H1 (cell line): ENCODE results near the gene HOMER1. TPM values are rescaled to one million over a fixed set of nuclear protein-coding genes. Genes with fewer than 3 reads are reported as not detected.

Source experiments
- CTCF ChIA-PET: fragments of 300-600 bp; sonication (Branson Sonifier 250); formaldehyde crosslinking; loops from one replicate; lab custom pipeline; 2021; ENCODE audit not compliant: partially characterized antibody; lab: Charles Lee
- POLR2A ChIA-PET: fragments of 300-600 bp; sonication (Branson Sonifier 250); formaldehyde crosslinking; loops from one replicate; lab custom pipeline; 2021; ENCODE audit warnings: inconsistent platforms; ENCODE audit not compliant: partially characterized antibody; lab: Charles Lee
- DNase-seq, 2 experiments: peaks; one replicate each; pipeline versions ENCODE4 v3.0.0 to v3.0.0-alpha.2; 2010 to 2022; ENCODE audit warnings: low spot score in 2 of 2, low read depth in 1 of 2, mixed read lengths in 1 of 2
- FAIRE-seq: peaks from 2 replicates; lab custom pipeline; 2011; peaks lifted over from hg19 to GRCh38; lab: Jason Lieb, UNC
- H2AFZ ChIP-seq: 2 replicates; pipeline ENCODE4 v1.8.1; 2012; ENCODE audit warnings: low read length, inconsistent platforms
- H2AK5ac ChIP-seq: 2 replicates; pipeline ENCODE4 v1.6.1; 2013; ENCODE audit warnings: low read depth, low read length
- H2BK120ac ChIP-seq: replicated peaks from 2 replicates; pipeline ENCODE3; 2013; ENCODE audit warnings: low read depth, low read length, inconsistent platforms
- H2BK12ac ChIP-seq: 2 replicates; pipeline ENCODE4 v1.6.1; 2013; ENCODE audit warnings: low read depth, low read length
- H2BK15ac ChIP-seq: 2 replicates; pipeline ENCODE4 v1.6.1; 2013; ENCODE audit warnings: low read length
- H2BK20ac ChIP-seq: 2 replicates; pipeline ENCODE4 v1.6.1; 2013; ENCODE audit warnings: low read length
- H2BK5ac ChIP-seq: 2 replicates; pipeline ENCODE4 v1.6.1; 2013; ENCODE audit warnings: low read depth, low read length
- H3K14ac ChIP-seq: 2 replicates; pipeline ENCODE4 v1.6.1; 2013; ENCODE audit warnings: inconsistent platforms; ENCODE audit not compliant: insufficient read length
- H3K18ac ChIP-seq: 2 replicates; pipeline ENCODE4 v1.6.1; 2013; ENCODE audit warnings: low read length; ENCODE audit errors: extremely low read depth
- H3K23ac ChIP-seq: 2 replicates; pipeline ENCODE4 v1.6.1; 2013; ENCODE audit warnings: inconsistent platforms; ENCODE audit not compliant: insufficient read length
- H3K23me2 ChIP-seq: 2 replicates; pipeline ENCODE4 v1.6.1; 2013; ENCODE audit warnings: low read depth, low read length
- H3K27ac ChIP-seq: 2 replicates; pipeline ENCODE4 v1.6.1; 2011; ENCODE audit warnings: low read depth, low read length, inconsistent platforms
- H3K27me3 ChIP-seq, 4 experiments: replicated peaks in 1 of 4; 1 replicate in 1 of 4; 2 replicates in 3 of 4; pipeline versions ENCODE4 v1.6.1 to v1.8.1; 2011 to 2013; ENCODE audit warnings: low read length in 3 of 4, mild to moderate bottlenecking in 3 of 4, inconsistent platforms in 2 of 4, mixed read lengths in 2 of 4, moderate library complexity in 1 of 4; ENCODE audit not compliant: control insufficient read depth in 3 of 4, insufficient read depth in 3 of 4; ENCODE audit errors: extremely low read depth in 1 of 4
- H3K36me3 ChIP-seq, 4 experiments: 2 replicates each; pipeline versions ENCODE4 v1.6.1 to v1.8.1; 2011 to 2013; ENCODE audit warnings: mild to moderate bottlenecking in 4 of 4, low read length in 3 of 4, moderate library complexity in 2 of 4, control low read depth in 1 of 4, inconsistent platforms in 1 of 4; ENCODE audit not compliant: insufficient read depth in 4 of 4, control insufficient read depth in 2 of 4
- H3K4ac ChIP-seq: replicated peaks from 2 replicates; pipeline ENCODE3; 2013; ENCODE audit warnings: low read length, low read depth, mixed read lengths, inconsistent platforms; ENCODE audit not compliant: insufficient read length
- H3K4me1 ChIP-seq, 4 experiments: replicated peaks in 1 of 4; 1 replicate in 1 of 4; 2 replicates in 3 of 4; pipeline versions ENCODE4 v1.6.1 to v1.8.1; 2011 to 2013; ENCODE audit warnings: low read length in 3 of 4, inconsistent platforms in 2 of 4, mixed read lengths in 1 of 4; ENCODE audit not compliant: insufficient read depth in 4 of 4, control insufficient read depth in 3 of 4
- H3K4me2 ChIP-seq, 2 experiments: 2 replicates each; pipeline versions ENCODE4 v1.6.1 to v1.8.1; 2011 to 2013; ENCODE audit warnings: low read depth in 2 of 2, low read length in 2 of 2, control low read depth in 1 of 2, inconsistent platforms in 1 of 2, mild to moderate bottlenecking in 1 of 2; ENCODE audit not compliant: insufficient read depth in 1 of 2
- H3K4me3 ChIP-seq, 4 experiments: fragments of 200-600, 300-600 bp in 1 of 4; sonication (generic), shearing (Covaris generic), sonication (Bioruptor Twin) in 1 of 4; 2 replicates each; pipeline versions ENCODE4 v1.5.1 to v1.8.1; 2011 to 2016; ENCODE audit warnings: low read length in 4 of 4, low read depth in 3 of 4, control low read depth in 2 of 4, inconsistent platforms in 2 of 4, mild to moderate bottlenecking in 2 of 4, mixed read lengths in 1 of 4, moderate library complexity in 1 of 4; ENCODE audit not compliant: insufficient read depth in 2 of 4; ENCODE audit errors: extremely low read depth in 1 of 4
- H3K56ac ChIP-seq: replicated peaks from 2 replicates; pipeline ENCODE3; 2013; ENCODE audit warnings: low read depth, mild to moderate bottlenecking, mixed read lengths, low read length, inconsistent platforms; ENCODE audit not compliant: insufficient read length
- H3K79me1 ChIP-seq: 2 replicates; pipeline ENCODE4 v1.6.1; 2013; ENCODE audit warnings: low read depth, low read length, control low read depth
- H3K79me2 ChIP-seq, 2 experiments: 2 replicates each; pipeline versions ENCODE4 v1.6.1 to v1.8.1; 2012 to 2013; ENCODE audit warnings: low read length in 2 of 2, mild to moderate bottlenecking in 2 of 2, inconsistent platforms in 1 of 2; ENCODE audit not compliant: insufficient read depth in 2 of 2, control insufficient read depth in 1 of 2
- H3K9ac ChIP-seq, 4 experiments: replicated peaks in 1 of 4; 1 replicate in 1 of 4; 2 replicates in 3 of 4; pipeline versions ENCODE4 v1.6.1 to v1.8.1; 2011 to 2013; ENCODE audit warnings: low read depth in 3 of 4, low read length in 3 of 4, control low read depth in 2 of 4, mild to moderate bottlenecking in 2 of 4, moderate library complexity in 2 of 4, inconsistent platforms in 1 of 4; ENCODE audit errors: extremely low read depth in 1 of 4
- H3K9me3 ChIP-seq, 2 experiments: 2 replicates each; pipeline versions ENCODE4 v1.6.1 to v1.8.1; 2012 to 2013; ENCODE audit warnings: mild to moderate bottlenecking in 2 of 2, moderate library complexity in 2 of 2, control low read depth in 1 of 2, inconsistent platforms in 1 of 2, low read depth in 1 of 2, low read length in 1 of 2, mixed read lengths in 1 of 2; ENCODE audit not compliant: insufficient read depth in 2 of 2
- H4K20me1 ChIP-seq, 2 experiments: replicated peaks in 1 of 2; 2 replicates each; pipeline versions ENCODE3 to v1.8.1; 2011 to 2013; ENCODE audit warnings: inconsistent platforms in 2 of 2, low read length in 2 of 2, mild to moderate bottlenecking in 1 of 2; ENCODE audit not compliant: insufficient read depth in 2 of 2, control insufficient read depth in 1 of 2
- H4K5ac ChIP-seq: 2 replicates; pipeline ENCODE4 v1.6.1; 2013; ENCODE audit warnings: low read length, low read depth, mixed read lengths, inconsistent platforms; ENCODE audit not compliant: insufficient read length
- H4K8ac ChIP-seq: 2 replicates; pipeline ENCODE4 v1.8.0; 2013; ENCODE audit warnings: mild to moderate bottlenecking, moderate library complexity, low read length, inconsistent platforms; ENCODE audit not compliant: insufficient read depth; ENCODE audit errors: extremely low read depth
- H4K91ac ChIP-seq: replicated peaks from 2 replicates; pipeline ENCODE3; 2013; ENCODE audit warnings: low read length, mixed read lengths, inconsistent platforms; ENCODE audit not compliant: insufficient read length
- ASH2L ChIP-seq: fragments of 200-600, 300-600 bp; sonication (generic); IDR thresholded peaks from one replicate; pipeline ENCODE4 v1.7.1; 2017; ENCODE audit warnings: low read length
- BRCA1 ChIP-seq: IDR thresholded peaks from 2 replicates; pipeline ENCODE4 v1.6.1; 2012; ENCODE audit warnings: low read depth, low read length, improper control_type of control experiment
- CBX5 ChIP-seq: fragments of 300-800, 300-1000 bp; sonication (generic); IDR thresholded peaks from 2 replicates; pipeline ENCODE4 v1.7.1; 2016; ENCODE audit warnings: antibody characterized with exemption, low read length, low read depth
- CHD1 ChIP-seq: IDR thresholded peaks from 2 replicates; pipeline ENCODE4 v1.6.1; 2012; ENCODE audit warnings: low read depth, low read length, improper control_type of control experiment
- CHD2 ChIP-seq: IDR thresholded peaks from 2 replicates; pipeline ENCODE4 v1.6.1; 2012; ENCODE audit warnings: low read length, improper control_type of control experiment
- KDM4A ChIP-seq: IDR thresholded peaks from one replicate; pipeline ENCODE4 v1.7.1; 2012; ENCODE audit warnings: low read depth, mild to moderate bottlenecking, moderate library complexity, low read length, inconsistent platforms; ENCODE audit not compliant: severe bottlenecking
- KDM5A ChIP-seq: fragments of 200-600 bp; IDR thresholded peaks from 2 replicates; pipeline ENCODE4 v1.7.1; 2012; ENCODE audit warnings: mild to moderate bottlenecking, low read length, inconsistent platforms, mixed read lengths
- POU5F1 ChIP-seq: IDR thresholded peaks from 2 replicates; pipeline ENCODE4 v1.6.1; 2011; ENCODE audit warnings: low read depth, mild to moderate bottlenecking, low read length, moderate library complexity
- RBBP5 ChIP-seq: IDR thresholded peaks from 2 replicates; pipeline ENCODE4 v1.7.1; 2012; ENCODE audit warnings: low read depth, mild to moderate bottlenecking, inconsistent platforms, low read length, moderate library complexity, borderline replicate concordance
- RNF2 ChIP-seq: fragments of 200-900, 300-1000 bp; sonication (generic); IDR thresholded peaks from 2 replicates; pipeline ENCODE4 v1.7.1; 2016; ENCODE audit warnings: borderline replicate concordance, low read depth, mild to moderate bottlenecking, antibody characterized with exemption, low read length; ENCODE audit not compliant: poor library complexity, severe bottlenecking; ENCODE audit errors: missing control alignments
- SIRT6 ChIP-seq: IDR thresholded peaks from one replicate; pipeline ENCODE4 v1.7.1; 2012; ENCODE audit warnings: low read length, inconsistent platforms
- SP1 ChIP-seq: IDR thresholded peaks from 2 replicates; pipeline ENCODE4 v1.6.1; 2011; ENCODE audit warnings: low read depth, low read length
- TAF1 ChIP-seq: IDR thresholded peaks from 2 replicates; pipeline ENCODE4 v1.6.1; 2011; ENCODE audit warnings: mild to moderate bottlenecking, low read depth, low read length
- polyA plus RNA-seq, 7 experiments: library from polyadenylated mRNA; depleted of rRNA in 3 of 7; stranded (reverse) in 5 of 7; unstranded in 2 of 7; fragments of >200 nt in 5 of 7; fragments of 200-250 nt in 2 of 7; gene quantifications; 1 replicate in 5 of 7; 2 replicates in 1 of 7; 4 replicates in 1 of 7; pipeline versions ENCODE4 v1.2.1 to v1.2.3, GENCODE V29; 2011 to 2013; ENCODE audit warnings: missing spikeins in 2 of 7, mixed read lengths in 2 of 7
- total RNA-seq: library from RNA; stranded (reverse); fragmentation: NEBNext Ultra II Directional; extraction: Animal tissue kit (Norgen Biotek cat#: 25700); gene quantifications from 2 replicates; pipeline ENCODE4 v1.2.1, GENCODE V29; 2021

The HOMER1 gene
- total and polyA plus RNA-seq, 2 of the 8 experiments (the other 6 are each of a cell fraction or from before 2014, with no cell fraction given) = 6.4 to 57.9 TPM

DNA sequence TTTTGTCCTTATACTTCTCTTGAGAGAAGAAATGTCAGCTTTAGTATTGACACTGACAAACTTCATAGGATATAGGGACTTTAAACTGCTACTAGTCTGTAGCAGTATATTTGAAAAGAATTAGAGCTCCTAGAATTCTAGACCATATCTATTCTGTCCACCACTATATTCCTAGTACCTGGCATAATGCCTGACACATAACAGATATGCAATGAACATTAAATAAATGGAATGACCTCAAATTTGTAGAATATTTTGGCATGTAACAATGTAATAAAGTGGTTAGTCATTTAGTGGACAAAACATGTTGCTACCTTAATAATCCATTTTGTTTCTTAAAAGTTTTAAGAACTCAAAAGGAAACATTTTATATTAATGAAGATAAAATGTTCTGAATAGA, 57.5 kb downstream of the HOMER1 start:
- Histone ChIP-seq H3K23me2 (no peaks in the 10 kb centered on the region; the same call in 1 of the 2 replicates), H2BK20ac (no peak overlapping the region), H3K4me2 (no peak overlapping the region), H2BK12ac (no peak overlapping the region), H4K91ac (no peak overlapping the region), H4K20me1 (peaks cover 0 to 2% of the 10 kb centered on the region in 2 experiments), H3K4ac (no peak overlapping the region), H3K9ac (no peak overlapping the region), H3K27ac (no peak overlapping the region), H2AK5ac (no peak overlapping the region), H4K5ac (no peak overlapping the region)
- CTCF ChIA-PET = interaction anchor here (0.5 to 1.5 kb wide), 4 partner anchors 11 to 241 kb away, joined by 3 to 5 read pairs (median 4); no protein-coding TSS in a partner anchor
- TF ChIP-seq ASH2L (no peak), SIRT6 (no peak), BRCA1 (no peak), KDM5A (no peak), CHD2 (no peak), SP1 (no peak), RNF2 (no peak), CBX5 (no peak), RBBP5 (no peak), KDM4A (no peak), POU5F1 (no peak), CHD1 (no peak), TAF1 (no peak)
- TF ChIP-seq, all 59 proteins: peak for 0
- Histone ChIP-seq H3K79me2 (peaks cover 0 to 40% of the 10 kb centered on the region in 2 experiments), H2BK15ac (no peak overlapping the region), H3K27me3 (no peaks in the 10 kb centered on the region), H3K79me1 (peaks cover 2% of the 10 kb centered on the region; the same call in 1 of the 2 replicates), H3K14ac (no peak overlapping the region), H3K23ac (no peak overlapping the region), H4K8ac (no peak overlapping the region), H3K36me3 (peaks cover 0 to 7% (median 2%) of the 10 kb centered on the region in 4 experiments; a peak in 2 of 8 replicates), H2BK120ac (no peak overlapping the region), H3K4me1 (no peaks in the 10 kb centered on the region), H3K4me3 (no peak overlapping the region), H3K18ac (no peak overlapping the region), H3K56ac (no peak overlapping the region), H2BK5ac (no peak overlapping the region), H3K9me3 (no peaks in the 10 kb centered on the region), H2AFZ (no peak overlapping the region)
- FAIRE-seq (no peak), DNase-seq (no peak)
- POLR2A ChIA-PET = no interaction called here
